ENCODE results near the gene PFDN1. TPM values are rescaled to one million over a fixed set of nuclear protein-coding genes. Genes with fewer than 3 reads are reported as not detected.

Gene PFDN1
- total RNA-seq, 1 donor from 2014 or later, result 135 TPM

DNA sequence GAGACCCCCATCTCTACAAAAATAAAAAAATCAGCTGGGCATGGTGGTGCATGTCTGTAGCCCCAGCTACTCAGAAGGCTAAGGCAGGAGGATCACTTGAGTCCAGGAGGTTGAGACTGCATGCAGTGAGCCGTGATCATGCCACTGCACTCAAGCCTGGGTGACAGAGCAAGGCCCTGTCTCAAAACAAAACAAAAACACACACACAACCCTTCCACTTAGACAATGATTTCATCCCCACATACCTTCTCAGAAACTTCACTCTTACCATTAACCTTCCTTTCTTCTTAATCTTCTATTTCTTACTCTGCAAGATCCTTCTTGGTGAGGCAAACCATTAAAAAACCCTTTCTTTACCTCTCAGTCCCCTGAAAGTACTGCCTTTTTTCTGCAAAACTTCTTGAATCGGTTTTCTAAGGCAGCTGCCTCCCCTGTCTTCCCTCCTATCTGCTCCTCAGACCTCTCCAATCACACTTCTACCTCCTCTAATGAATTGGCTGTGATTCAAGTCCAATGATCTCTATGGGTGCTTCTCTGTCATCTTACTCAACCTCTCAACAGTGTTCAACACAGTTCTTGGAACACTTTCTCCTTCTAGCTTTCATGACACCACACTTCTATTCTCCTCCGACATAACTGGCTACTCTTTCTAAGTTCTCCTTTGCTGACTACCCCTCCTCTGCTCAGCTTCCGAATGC lies 47.3 kb downstream of the PFDN1 start:
- no peak overlapping the region for H3K27ac ChIP-seq
- no peaks in the 10 kb centered on the region for H3K27me3 ChIP-seq
- no peak for DNase-seq (ENCODE audit: low spot score in 2 of 2)
- TF ChIP-seq, protein P1, sequence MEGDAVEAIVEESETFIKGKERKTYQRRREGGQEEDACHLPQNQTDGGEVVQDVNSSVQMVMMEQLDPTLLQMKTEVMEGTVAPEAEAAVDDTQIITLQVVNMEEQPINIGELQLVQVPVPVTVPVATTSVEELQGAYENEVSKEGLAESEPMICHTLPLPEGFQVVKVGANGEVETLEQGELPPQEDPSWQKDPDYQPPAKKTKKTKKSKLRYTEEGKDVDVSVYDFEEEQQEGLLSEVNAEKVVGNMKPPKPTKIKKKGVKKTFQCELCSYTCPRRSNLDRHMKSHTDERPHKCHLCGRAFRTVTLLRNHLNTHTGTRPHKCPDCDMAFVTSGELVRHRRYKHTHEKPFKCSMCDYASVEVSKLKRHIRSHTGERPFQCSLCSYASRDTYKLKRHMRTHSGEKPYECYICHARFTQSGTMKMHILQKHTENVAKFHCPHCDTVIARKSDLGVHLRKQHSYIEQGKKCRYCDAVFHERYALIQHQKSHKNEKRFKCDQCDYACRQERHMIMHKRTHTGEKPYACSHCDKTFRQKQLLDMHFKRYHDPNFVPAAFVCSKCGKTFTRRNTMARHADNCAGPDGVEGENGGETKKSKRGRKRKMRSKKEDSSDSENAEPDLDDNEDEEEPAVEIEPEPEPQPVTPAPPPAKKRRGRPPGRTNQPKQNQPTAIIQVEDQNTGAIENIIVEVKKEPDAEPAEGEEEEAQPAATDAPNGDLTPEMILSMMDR (IDR thresholded peaks at IDR 0.05), result no peak
- H3K4me3 ChIP-seq, result no peak overlapping the region
- intact Hi-C loops (cut with DNase I), result no loop called here
- H3K4me1 ChIP-seq, result no peaks in the 10 kb centered on the region
- no peaks in the 10 kb centered on the region for H3K9me3 ChIP-seq
- H3K36me3 ChIP-seq, result no peaks in the 10 kb centered on the region

DNA sequence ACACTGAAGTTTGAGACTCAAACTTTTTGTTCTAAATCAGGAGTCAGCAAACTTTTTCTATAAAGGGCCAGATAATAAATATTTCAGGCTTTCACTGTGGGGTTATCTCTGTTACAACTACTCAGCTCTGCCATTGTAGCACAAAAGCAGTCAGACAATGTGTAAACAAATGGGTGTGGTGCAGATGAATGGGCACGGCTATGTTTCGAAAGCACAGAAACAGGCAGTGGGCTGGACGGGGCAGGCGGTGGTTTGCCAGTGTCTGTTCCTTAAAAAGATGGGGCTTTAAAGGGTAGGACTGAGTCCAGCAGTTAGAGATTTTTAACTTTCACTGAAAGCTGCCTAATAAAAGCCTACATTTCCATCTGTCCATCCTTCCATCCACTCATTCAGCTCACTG lies 48.9 kb downstream of the PFDN1 start:
- Histone ChIP-seq H3K27me3 (no peaks in the 10 kb centered on the region), H3K36me3 (peaks cover 0 to 4% of the 10 kb centered on the region in 2 donors), H3K4me3 (no peak overlapping the region), H3K4me1 (no peaks in the 10 kb centered on the region), H3K27ac (no peak overlapping the region), H3K9me3 (no peaks in the 10 kb centered on the region)
- no peak for DNase-seq (ENCODE audit: low spot score in 2 of 2)
- TF ChIP-seq, protein P1 (IDR thresholded peaks at IDR 0.05), result no peak
- intact Hi-C loops (cut with DNase I), result no loop called here

DNA sequence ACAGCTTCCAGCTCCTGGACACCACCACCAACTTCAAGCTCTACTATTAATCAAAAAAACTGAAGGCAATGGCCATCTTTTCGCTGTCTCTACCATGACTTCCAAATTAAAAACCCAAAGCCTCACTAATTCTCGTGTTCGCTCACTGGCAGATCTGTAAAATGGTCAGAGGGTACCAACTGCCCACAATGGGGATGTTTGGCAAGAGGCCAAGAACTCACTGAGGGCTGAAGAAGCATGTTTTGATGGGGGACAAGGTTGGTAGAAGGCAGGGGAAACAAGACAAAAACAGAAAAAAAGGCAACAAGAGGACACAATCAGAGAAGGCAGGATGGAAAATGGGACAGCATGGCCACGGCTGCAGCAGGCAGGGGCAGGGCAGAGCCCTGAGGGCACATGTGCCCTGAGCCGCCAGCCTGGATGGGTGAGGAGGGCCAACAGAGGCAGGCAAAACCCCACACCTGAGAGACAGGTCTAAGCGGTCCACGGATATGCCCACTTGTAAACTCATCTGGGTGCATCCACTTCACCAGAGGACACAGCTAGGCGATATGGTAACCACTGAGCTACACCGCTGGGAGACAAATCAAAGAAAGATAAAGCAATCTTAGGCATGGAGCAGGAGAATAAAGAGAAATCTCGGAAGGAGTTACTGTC lies 50.3 kb downstream of the PFDN1 start:
- peak overlapping the region; percentile 55 to 62 for H3K27ac ChIP-seq
- H3K4me1 ChIP-seq, result no peaks in the 10 kb centered on the region
- intact Hi-C loops (cut with DNase I), result no loop called here
- H3K9me3 ChIP-seq, result no peaks in the 10 kb centered on the region
- TF ChIP-seq, protein P1 (IDR thresholded peaks at IDR 0.05), result no peak
- no peak for DNase-seq (ENCODE audit: low spot score in 2 of 2)
- no peaks in the 10 kb centered on the region for H3K27me3 ChIP-seq
- H3K4me3 ChIP-seq, result no peak overlapping the region
- H3K36me3 ChIP-seq, result peaks cover 0 to 4% of the 10 kb centered on the region in 2 donors

DNA sequence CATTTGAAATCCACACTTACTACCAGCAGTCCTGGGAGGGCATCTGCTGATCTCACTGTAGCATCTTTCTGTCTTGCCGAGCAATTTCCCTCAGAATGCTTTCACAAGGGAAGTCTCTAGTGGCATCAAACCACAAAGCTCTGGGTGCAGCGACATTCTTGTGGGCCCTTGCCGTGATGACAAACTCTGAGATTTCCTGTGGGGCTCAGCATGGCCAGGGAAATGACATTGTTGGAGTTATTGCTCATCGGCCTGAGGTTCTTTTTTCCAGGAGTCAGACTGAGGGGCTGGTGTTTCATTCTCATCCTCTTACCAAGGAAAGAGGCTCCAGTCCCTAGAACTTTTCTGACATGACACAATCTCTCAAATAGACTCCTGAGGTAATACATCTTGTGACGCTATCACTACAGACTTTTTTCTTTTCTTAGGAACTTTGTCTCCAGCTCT lies 51.4 kb downstream of the PFDN1 start:
- intact Hi-C loops (cut with DNase I), result no loop called here
- Histone ChIP-seq H3K27me3 (no peaks in the 10 kb centered on the region), H3K4me3 (no peak overlapping the region), H3K36me3 (peaks cover 0 to 4% of the 10 kb centered on the region in 2 donors), H3K4me1 (peaks cover 0 to 2% of the 10 kb centered on the region in 2 donors), H3K27ac (peak overlapping the region; percentile 55 to 62), H3K9me3 (no peaks in the 10 kb centered on the region)
- TF ChIP-seq, protein P1 (IDR thresholded peaks at IDR 0.05), result no peak
- peak; percentile 31 to 82 for DNase-seq (ENCODE audit: low spot score in 2 of 2)

DNA sequence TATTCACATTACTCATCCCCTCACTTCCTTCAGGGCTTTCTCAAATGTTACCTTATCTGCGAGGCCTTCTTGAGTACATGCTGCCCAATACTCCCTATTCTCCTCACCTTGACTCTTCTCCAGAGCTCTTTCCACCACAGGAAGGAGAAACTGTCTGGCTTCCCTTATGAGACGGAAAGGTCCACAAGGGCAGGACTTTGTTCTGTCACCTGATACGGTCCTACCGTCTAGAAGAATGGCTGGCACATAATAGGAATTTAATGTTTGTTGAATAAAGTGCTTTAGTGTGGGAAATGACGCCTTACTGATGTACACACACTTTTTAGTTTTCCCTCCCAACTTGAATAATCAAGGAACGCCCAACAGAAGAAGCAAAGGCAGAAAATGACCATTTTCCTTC lies 52.5 kb downstream of the PFDN1 start:
- Histone ChIP-seq H3K36me3 (peaks cover 7 to 8% of the 10 kb centered on the region in 2 donors), H3K4me3 (no peak overlapping the region), H3K27ac (no peak overlapping the region), H3K27me3 (no peaks in the 10 kb centered on the region), H3K9me3 (no peaks in the 10 kb centered on the region), H3K4me1 (peaks cover 0 to 3% of the 10 kb centered on the region in 2 donors)
- TF ChIP-seq, protein P1 (IDR thresholded peaks at IDR 0.05), result no peak
- DNase-seq (ENCODE audit: low spot score in 2 of 2), result no peak
- intact Hi-C loops (cut with DNase I), result no loop called here
